ENCODE results near the gene EIF5A2.

DNA sequence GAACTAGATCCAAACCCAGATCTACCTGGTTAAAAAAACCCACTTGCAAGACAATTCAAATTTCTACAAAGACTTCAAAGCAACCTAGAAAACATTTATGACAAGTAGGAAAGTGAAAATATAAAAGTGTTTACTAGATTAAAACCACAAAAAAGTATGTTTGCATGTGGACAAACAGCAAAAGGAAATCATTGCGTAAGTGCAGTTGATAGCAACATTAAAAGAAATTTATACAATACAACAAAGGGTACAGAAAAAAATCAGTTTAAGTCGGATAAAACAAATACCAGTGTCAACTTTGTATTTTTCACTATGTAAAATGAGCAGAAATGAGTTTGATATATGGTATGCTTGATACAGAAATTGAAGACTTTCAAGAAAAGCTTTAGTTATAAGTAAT lies 2.6 kb downstream of the EIF5A2 start:
- TF ChIP-seq CTCF (conservative IDR thresholded peaks at IDR 0.05; ENCODE audit: low read length) (no peak), EZH2phosphoT487 (IDR thresholded peaks at IDR 0.05; ENCODE audit: borderline replicate concordance) (no peak)
